ENCODE measurements around the gene UQCRQ.
"Not testable (repeated sequence)": the region's sequence is repeated elsewhere in the genome, so short reads cannot be mapped to it uniquely, and the experiment has no call there.

UQCRQ gene

DNA sequence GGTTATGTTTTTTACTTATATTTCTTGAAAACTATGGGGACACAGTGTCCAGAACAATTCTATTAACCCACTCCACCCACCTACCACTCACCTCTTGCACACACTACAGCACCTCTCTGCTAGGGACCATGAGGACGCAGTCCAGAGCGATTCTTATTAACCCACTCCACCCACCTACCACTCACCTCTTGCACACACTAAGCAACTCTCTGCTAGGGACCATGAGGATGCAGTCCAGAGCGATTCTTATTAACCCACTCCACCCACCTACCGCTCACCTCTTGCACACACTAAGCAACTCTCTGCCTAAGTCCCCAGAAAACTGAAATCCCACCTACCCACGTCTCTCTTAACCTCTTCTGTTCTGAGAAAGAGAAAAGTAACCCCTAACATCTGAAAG, 33.8 kb upstream of the UQCRQ start:
- DNase-seq (ENCODE audit: low read depth): no peak

DNA sequence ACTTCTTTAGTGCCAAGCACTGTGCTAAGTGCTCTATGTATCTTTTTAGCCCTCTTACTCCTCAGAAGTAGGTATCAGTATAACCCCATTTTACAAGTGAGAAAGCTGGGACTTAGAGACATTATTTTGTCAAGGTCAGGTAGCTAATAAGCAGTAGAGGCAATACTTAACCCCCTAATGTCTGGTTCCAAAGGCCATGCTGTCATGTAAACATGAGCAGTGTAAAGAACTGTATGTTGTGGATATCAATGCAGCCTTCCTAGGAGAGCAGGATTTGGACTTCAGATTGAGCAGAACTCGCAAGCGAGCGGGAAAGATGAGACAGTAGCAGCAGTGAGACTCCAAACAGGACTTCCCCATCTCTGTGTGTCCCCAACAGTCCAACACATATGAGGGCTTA, 32.4 kb upstream of the UQCRQ start:
- no peak for DNase-seq (ENCODE audit: low read depth)

DNA sequence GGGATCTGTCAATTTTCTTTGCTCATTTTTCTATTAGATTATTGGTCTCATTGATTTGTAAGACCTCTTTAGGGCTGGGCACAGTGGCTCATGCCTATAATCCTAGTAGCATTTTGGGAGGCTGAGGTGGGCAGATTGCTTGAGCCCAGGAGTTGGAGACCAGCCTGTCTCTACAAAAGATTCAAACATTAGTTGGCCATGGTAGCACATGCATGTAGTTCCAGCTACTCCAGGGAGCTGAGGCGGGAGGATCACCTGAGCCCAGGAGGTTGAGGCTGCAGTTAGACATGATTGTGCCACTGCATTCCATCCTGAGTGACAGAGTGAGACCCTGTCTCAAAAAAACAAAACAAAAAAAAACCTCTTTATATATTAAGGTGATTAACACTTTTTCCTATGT, 29.6 kb upstream of the UQCRQ start:
- no peak for DNase-seq (ENCODE audit: low read depth)

DNA sequence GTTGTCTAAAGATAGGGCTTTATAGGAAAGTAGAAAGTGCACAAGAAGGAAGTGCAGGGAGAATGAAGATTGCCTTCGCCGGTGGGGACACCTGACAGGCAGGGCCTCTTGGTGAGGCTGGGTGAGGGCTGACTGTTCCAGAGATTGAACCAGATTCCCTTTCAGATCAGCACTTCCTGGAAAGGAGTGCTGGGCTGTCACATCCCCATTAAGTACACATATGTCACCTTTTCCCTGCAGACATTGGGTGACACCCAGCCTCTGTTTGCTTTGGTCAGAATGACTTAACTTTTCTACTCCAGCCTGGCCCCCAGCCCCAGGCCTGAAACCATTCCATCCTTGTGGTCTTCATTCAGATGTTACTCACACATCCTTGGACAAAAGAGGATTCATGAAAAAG, 28.6 kb upstream of the UQCRQ start:
- DNase-seq (ENCODE audit: low read depth): no peak

DNA sequence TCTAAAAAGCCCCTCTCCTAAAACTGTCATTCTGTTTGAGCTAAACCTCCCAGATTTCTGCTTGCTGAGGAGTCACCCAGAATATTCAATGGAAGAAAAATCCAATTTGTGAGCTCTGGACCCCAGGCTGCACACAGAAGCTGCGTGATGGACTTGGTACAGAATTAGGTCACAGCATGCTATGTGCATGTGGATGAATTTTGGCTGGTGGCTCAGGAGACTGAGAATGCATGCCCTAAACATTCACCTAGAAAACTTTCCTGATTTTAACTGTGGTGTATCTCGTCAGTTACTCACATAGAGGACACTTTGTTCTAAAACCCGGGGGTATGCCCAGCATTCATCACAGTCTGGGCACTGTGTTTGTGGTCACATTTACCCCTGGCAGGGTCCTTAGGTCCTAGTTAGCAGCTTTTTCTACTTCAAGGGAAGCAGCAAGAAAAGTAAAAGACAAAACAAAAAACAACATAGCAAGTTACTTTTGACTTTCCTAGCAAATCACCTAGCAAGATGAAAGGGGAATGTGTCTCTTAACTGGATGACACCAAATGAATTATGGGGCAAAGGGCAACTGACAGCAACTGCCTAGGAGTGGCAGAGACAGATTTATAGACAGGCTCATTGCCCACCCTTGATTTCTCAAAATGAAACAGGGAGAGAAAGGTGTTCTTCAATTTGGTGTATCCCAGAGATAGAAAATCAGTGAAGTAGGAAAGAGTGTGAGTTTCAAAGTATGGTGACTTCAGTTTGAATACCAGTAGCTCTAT, 27.7 kb upstream of the UQCRQ start:
- DNase-seq (ENCODE audit: low read depth): no peak

DNA sequence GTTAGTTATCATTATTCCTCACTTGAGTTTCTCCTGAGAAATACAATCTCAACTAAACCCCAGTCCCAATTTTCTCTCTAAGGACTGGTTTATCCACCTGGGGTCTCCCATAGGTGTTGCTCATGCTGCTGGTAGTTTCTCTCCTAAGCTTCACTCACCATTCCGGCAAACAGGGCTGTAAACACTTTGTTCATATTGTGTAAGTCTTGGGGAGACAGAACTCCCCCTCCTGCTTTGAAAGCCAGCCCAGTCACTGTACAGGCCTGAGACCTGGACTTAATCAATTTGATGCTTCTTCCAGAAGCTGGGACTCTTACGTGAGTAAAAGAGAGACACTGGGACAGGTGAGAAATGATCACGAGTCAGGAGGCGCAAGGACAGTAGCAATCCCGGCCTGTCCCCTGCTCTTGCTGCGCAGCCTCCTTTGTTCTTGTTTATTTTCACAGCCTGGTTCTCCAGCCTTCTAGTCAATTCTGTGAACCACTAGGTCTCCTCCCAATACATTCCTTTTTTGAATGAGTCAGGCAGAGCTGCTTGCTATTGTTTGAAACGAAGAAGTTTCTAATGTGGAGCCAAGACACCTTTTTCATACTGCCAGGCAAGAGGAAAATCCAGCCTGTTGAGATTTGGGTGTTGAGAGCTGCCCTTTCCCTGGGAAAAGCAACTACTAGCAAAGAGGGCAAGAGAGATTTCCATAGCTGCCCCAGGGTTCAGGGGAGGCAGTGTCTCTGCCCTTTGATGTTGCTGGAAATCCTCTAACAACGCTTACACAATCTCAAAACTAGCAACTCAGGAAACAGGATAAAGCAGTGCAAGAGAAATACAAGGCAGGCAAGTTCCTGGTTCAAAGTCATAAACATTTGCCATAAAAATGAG, 26.8 kb upstream of the UQCRQ start:
- no peak for DNase-seq (ENCODE audit: low read depth)

DNA sequence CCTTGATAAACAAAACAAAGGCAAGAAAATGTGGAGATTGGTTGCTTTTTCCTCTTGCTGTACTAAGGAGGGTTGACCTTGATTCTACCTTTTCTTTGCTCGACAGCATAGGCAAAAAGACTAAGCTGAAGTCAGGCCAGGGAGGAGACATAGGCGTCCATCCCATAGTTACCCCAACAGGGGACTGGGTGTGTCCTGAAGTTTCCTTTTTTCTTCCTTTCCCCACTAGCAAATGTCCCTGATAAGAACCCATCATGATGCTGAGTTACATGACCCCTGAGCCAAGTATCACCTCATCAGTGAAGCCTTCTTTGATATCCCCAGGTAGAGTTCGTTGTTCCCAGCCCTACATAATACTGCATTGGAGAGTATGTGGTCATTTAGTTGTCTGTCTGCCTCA, 26.1 kb upstream of the UQCRQ start:
- no peak for DNase-seq (ENCODE audit: low read depth)

DNA sequence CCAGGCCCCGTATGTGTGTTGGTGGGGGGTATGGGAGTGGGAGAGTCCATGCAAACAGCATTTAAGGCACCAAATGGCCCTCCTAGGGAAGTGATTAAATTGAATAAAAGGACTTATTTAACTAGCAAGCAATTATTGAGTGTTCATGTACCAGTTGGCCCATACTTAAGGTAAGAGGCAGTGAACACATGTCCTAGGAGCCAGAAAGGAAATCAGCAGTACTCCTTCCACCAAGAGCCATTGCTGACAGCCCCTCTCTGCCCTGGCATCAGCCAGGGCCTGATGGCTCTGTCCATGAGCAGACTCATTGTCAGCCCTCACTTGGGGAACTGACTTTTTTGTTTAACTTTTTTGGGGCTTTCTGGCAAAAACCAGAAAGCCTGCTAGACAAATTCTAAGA, 25.5 kb upstream of the UQCRQ start:
- DNase-seq (ENCODE audit: low read depth): no peak

DNA sequence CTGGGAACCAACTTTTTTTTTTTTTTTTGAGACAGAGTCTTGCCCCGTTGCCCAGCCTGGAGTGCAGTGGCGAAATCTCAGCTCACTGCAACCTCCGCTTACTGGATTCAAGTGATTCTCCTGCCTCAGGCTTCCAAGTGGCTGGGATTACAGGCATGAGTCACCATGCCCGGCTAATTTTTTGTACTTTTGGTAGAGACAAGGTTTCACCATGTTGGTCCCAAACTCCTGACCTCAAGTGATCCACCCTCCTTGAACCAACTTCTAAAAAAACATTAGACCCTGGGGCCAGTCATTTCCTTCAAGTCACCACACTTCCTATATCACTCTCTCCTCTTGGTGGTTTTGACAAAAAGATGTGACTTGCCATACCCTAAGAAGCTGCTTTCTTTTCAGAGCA, 25.1 kb upstream of the UQCRQ start:
- DNase-seq (ENCODE audit: low read depth): no peak

DNA sequence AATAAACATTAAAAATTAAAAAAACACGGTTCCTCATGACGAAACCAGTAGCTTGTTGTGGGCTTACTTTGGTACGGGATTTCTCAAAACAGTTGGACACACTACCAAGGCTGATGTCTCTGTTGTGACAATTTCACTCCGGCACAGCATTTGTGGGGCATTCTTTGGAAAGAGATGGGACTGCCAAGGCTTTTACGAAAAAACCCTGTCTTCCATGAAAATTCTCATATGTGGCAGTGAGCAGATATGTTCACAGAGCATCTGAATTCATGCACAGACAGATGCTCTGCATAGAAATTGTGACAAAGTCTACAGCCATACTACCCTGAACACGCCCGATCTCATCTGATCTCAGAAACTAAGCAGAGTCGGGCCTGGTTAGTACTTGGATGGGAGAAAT, 18.2 kb upstream of the UQCRQ start:
- DNase-seq (ENCODE audit: low read depth): no peak

DNA sequence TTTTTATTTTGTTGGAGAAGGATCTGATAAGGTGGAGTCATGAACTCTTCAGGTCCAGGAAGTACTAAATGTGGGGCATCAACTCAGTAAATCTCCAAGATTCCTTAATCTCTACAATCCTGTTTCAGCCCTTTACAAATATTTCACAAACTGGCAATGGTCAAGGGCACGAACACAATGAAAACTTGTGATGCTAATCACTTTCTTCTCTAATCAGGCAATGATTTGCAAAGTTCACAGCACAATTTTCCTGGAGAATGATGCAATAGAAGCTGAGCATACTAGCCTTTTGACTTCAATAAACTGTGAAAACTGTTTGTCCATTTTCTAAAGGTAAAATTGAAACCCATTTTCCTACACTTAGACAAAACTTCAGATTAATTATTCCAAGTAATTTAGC, 17.1 kb upstream of the UQCRQ start:
- no peak for DNase-seq (ENCODE audit: low read depth)

DNA sequence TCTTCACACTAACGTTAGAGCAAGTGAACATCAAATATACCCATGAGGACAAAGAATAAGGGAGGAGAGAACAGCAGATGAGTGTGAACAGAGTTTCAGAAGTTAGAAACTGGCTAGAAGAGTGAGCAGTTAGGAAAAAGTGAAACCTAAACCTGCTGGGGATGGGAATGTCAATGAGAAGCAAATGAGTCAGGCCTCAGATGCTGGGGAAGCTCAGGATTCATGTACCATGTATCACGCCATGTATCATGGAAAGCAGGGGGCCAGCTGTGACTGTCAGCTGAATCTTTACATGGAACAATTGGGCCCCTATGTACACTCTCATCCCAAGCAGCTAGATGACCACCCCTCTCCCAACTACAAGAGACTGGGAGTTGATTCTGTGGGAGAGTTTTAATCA, 16.4 kb upstream of the UQCRQ start:
- no peak for DNase-seq (ENCODE audit: low read depth)

DNA sequence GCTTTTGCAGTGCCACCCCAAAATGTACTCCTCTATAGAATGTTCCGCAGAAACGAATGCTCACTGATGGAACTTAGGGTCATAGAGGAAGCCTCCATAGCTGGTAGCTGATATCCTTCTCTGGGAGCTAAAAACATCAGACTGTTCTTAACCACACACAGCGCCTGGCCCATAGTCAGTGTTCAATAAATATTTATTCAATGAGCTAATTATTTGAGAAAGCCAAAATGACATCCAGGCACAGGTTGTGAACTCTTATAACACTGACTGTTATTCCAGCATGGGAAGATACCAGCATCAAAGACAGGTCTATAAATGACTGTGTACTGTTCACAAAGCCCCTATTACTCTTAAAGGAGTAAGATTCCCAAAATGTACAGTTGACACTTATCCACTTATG, 13.1 kb upstream of the UQCRQ start:
- DNase-seq (ENCODE audit: low read depth): no peak

DNA sequence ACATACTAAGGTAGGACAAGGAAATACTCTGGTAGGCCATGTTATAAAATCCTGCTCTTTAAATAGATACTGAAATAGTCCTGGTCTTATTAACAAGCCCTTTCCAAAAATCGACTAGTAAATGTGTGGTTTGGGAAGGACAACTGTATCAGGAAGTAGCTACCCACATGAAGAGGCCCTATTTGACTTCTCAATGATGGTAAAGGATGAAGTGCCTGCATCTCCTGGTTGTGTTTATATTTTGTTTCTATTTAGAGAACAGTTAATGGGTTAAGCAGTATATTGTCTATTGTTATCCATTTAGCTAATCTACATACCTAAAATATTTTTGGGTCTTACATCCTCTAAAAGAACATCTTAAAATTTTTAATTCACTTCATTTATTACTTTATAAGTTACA, 12.7 kb upstream of the UQCRQ start:
- DNase-seq (ENCODE audit: low read depth): no peak

DNA sequence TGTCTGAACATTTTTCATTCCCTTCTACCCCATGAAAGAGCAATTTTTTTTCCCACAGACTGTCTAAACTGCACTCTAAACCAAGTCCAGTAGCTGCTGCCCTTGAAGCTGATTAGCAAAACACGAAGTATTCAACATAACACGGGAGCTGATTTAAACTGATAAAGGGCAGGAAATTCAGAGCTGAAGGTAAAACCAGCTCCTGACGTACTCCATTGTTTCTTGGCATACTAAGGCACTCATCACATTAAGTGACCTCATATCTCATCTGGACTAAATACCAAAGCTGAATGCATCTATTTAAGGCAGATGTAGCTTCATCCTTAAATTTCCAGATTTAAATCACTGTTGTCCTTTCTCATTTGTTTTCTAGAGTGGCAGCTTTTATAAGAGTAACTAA, 12.1 kb upstream of the UQCRQ start:
- DNase-seq (ENCODE audit: low read depth): no peak

DNA sequence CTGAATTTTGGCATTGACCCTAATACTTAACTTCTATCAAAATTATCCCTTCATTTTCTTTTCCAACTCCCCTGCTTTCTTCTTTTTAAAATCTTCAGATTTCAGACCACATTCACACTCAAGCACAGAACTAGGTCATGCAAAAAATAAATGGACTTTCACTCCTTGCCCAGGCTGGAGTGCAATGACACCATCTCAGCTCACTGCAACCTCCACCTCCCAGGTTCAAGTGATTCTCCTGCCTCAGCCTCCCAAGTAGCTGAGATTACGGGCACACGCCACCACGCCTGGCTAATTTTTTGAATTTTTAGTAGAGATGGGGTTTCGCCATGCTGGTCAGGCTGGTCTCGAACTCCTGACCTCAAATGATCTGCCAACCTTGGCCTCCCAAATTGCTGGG, 11.4 kb upstream of the UQCRQ start:
- DNase-seq (ENCODE audit: low read depth): not testable (repeated sequence)

DNA sequence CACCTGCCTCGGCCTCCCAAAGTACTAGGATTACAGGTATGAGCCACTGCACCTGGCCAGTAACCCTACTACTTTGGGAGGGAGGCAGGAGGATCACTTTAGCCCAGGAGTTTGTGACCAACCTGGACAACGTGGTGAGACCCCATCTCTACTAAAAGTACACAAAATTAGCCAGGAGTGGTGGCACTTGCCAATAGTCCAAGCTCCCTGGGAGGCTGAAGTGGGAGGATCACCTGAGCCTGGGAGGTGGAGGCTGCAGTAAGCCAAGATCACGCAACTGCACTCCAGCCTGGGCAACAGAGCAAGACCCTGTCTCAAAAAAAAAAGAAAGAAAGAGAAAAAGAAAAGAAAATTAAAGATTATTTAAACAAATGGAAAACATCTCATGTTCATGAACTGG, 10.4 kb upstream of the UQCRQ start:
- DNase-seq (ENCODE audit: low read depth): no peak

DNA sequence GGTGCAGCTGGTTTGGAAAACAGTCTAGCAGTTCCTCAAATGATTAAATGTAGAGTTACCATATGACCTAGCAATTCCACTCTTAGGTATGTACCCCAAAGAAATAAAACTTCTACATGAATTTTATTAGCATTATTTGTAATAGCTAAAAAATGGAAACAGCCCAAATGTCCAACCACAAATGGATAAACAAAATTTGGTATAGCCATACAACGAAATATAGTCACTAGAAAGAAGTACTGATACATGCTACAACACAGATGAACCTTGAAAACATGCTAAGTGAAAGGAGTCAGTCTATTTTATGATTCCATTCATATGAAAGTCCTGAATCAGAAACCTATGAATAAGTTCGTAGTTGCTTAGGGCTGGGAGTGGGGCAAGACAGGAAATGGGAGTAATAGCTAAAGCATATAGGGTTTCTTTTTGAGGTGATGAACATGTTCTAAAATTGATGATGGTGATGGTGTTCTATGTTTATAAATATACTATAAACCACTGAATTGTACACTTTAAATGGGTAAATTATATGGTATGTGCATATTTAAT, 6.5 kb upstream of the UQCRQ start:
- no peak for DNase-seq (ENCODE audit: low read depth)

DNA sequence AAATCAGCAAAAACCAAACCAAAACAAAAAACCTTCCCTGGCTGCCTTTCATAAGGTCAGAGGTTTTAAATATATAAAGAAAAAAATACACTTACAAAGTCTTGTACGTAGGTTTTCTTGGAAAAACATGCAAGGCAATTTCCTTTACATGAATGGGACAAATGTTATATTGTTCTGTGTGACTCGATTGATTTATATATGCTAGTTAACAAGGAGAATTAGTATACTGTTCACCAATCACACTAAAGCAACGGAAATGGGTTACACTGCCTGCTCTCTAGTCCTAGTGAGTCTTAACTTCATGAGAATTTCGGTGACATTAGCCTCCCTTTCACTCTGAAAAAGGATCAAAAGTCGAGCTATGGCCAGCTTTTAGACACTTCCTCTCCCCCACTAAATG, 5.7 kb upstream of the UQCRQ start:
- no peak for DNase-seq (ENCODE audit: low read depth)

DNA sequence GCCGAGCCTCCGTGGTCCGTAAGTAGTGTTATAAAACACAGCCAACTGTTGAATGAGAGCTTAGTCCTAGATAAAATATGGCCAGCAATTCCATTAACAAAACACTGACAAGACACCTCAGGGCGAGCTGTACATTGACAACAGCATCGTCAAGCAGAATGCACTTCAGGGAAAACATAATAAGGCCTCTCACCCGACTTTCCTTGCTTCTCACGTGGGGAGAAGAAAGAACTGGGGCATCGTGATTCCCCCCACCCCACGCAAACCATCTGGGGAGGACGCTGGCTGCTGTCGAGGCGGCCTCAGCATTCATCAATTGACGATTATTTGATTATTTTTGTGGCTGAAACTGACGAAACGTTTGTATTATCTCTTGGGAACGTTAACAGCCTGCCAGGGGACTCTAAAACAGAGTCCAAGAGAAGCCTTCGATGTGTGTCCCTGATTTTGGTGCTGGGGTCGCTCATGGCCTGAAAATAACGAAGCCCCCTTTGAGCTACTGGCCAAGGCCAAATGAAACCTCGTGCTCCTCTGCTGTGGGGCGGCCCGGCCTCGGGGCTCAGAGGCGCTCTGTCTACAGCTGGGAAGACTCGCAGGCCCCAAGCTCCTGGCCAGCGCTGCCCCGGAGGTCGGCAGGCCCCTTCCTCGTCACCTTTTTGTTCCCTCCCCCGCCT, 637 bp upstream of the UQCRQ start:
- DNase-seq (ENCODE audit: low read depth): no peak

DNA sequence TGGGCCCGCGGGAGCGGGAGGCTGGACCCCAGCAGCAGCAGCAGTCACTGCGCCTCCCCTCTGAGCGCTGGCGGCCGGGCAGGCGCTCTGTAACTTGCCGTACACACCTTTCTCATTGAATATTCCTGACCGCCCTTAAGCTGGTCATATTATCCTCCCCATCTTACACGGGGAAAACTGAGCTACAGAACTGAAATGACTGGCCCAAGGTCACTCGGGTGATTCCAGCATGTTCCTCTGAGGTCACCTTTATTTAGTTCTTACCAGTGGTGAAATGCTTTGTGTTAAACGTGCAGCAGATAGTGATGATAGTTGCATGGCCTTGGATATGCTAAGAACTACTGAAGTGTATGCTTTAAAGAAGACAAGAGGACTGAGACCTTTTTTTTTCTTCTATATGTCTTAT, 607 bp downstream of the UQCRQ start:
- DNase-seq (ENCODE audit: low read depth): no peak

DNA sequence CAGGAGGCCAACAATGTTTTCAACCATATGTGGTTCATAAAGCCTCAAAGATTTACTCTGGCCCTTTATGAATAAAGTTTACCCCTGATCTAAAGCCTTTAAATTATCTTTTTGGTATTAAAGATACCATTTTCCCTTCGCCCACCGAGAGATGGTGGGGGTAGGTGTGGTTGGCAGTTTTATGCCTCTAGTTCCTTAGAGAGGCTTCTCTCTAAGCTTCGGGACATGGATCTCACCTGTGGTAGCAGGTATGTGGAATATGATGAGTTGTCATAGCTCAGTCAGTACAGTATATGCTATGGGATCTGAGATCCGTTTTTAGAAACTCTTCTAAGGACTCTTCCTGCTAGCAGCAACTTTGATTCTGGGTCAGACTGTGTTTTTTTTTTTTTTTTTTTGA, 2.3 kb downstream of the UQCRQ start:
- no peak for DNase-seq (ENCODE audit: low read depth)

DNA sequence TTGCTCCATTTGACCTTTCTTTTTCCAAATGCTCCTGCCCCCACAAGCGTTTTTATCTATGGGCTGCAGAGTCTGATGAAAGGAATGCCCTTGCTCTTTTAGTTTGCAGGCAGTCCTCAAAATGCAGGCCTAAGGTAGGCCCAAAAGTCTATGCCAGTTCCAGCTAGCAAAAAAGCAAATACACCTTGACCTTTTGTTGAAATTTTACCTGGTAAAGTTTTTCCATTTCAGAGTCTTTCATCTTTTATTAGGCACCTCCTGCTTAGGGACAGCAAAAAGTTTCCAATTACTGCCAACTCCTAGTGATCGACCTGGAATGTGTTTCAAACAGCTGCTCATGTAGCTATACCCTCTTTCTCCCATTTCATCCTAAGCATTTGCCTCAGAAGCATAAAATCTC, 4.4 kb downstream of the UQCRQ start:
- no peak for DNase-seq (ENCODE audit: low read depth)

Measured in activated T-helper 9 cell treated with anti-CD3 and anti-CD28 coated beads, Interleukin-2, amount 50 U/mL, for 16 hours (primary cell).